GM19468 (cell line): ENCODE measurements around the gene PRKG1.

Experiments used
- ATAC-seq: cut with Tn5 transposase; IDR thresholded peaks from one replicate; pipeline ENCODE4 v1.9.1; 2021; ENCODE audit warnings: mild to moderate bottlenecking, moderate library complexity, moderate number of reproducible peaks; ENCODE audit not compliant: unreplicated experiment; ENCODE audit errors: extremely low read depth

The PRKG1 gene

GRCh38 chr10:51615764-51616298 lies 541.5 kb downstream of the PRKG1 start:
- ATAC-seq: no peak

GRCh38 chr10:51617576-51618235 lies 543.4 kb downstream of the PRKG1 start:
- no peak for ATAC-seq

GRCh38 chr10:51619365-51619764 lies 545.1 kb downstream of the PRKG1 start:
- no peak for ATAC-seq

- ATAC-seq: no peak
These were observed 545.8 kb downstream of the PRKG1 start for GRCh38 chr10:51620131-51620530.

- no peak for ATAC-seq
These were observed 549.7 kb downstream of the PRKG1 start for GRCh38 chr10:51624013-51624412.

GRCh38 chr10:51629934-51630639 lies 555.8 kb downstream of the PRKG1 start:
- no peak for ATAC-seq

- ATAC-seq: no peak
These were observed 556.3 kb downstream of the PRKG1 start for GRCh38 chr10:51630640-51631005.

GRCh38 chr10:51635436-51635835 lies 561.1 kb downstream of the PRKG1 start:
- ATAC-seq: no peak

- no peak for ATAC-seq
These were observed 563.9 kb downstream of the PRKG1 start for GRCh38 chr10:51638211-51638610.

- ATAC-seq: no peak
These were observed 564.5 kb downstream of the PRKG1 start for GRCh38 chr10:51638737-51639136.

GRCh38 chr10:51640120-51640819 lies 566.0 kb downstream of the PRKG1 start:
- ATAC-seq: no peak

GRCh38 chr10:51642581-51642980 lies 568.3 kb downstream of the PRKG1 start:
- no peak for ATAC-seq

- no peak for ATAC-seq
These were observed 569.4 kb downstream of the PRKG1 start for GRCh38 chr10:51643734-51644133.

- no peak for ATAC-seq
These were observed 574.8 kb downstream of the PRKG1 start for GRCh38 chr10:51649064-51649463.

- no peak for ATAC-seq
These were observed 576.8 kb downstream of the PRKG1 start for GRCh38 chr10:51651063-51651462.

- no peak for ATAC-seq
These were observed 578.7 kb downstream of the PRKG1 start for GRCh38 chr10:51653025-51653424.

- ATAC-seq: no peak
These were observed 580.6 kb downstream of the PRKG1 start for GRCh38 chr10:51654918-51655317.

- ATAC-seq: no peak
These were observed 582.2 kb downstream of the PRKG1 start for GRCh38 chr10:51656503-51656902.

GRCh38 chr10:51658000-51658399 lies 583.7 kb downstream of the PRKG1 start:
- no peak for ATAC-seq

- no peak for ATAC-seq
These were observed 585.1 kb downstream of the PRKG1 start for GRCh38 chr10:51659344-51659743.

GRCh38 chr10:51663086-51663485 lies 588.8 kb downstream of the PRKG1 start:
- ATAC-seq: no peak
